Ramos (cell line): ENCODE measurements around the gene DEDD2.

Source experiments
- in situ Hi-C: fragments of 300-500 bp; cut with MboI; formaldehyde crosslinking; loops from one replicate; pipeline ENCODE4 v1.14.3; 2022; ENCODE audit warnings: low sequenced_read_pairs; ENCODE audit not compliant: unreplicated experiment

DEDD2 gene, protein sequence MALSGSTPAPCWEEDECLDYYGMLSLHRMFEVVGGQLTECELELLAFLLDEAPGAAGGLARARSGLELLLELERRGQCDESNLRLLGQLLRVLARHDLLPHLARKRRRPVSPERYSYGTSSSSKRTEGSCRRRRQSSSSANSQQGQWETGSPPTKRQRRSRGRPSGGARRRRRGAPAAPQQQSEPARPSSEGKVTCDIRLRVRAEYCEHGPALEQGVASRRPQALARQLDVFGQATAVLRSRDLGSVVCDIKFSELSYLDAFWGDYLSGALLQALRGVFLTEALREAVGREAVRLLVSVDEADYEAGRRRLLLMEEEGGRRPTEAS

DNA sequence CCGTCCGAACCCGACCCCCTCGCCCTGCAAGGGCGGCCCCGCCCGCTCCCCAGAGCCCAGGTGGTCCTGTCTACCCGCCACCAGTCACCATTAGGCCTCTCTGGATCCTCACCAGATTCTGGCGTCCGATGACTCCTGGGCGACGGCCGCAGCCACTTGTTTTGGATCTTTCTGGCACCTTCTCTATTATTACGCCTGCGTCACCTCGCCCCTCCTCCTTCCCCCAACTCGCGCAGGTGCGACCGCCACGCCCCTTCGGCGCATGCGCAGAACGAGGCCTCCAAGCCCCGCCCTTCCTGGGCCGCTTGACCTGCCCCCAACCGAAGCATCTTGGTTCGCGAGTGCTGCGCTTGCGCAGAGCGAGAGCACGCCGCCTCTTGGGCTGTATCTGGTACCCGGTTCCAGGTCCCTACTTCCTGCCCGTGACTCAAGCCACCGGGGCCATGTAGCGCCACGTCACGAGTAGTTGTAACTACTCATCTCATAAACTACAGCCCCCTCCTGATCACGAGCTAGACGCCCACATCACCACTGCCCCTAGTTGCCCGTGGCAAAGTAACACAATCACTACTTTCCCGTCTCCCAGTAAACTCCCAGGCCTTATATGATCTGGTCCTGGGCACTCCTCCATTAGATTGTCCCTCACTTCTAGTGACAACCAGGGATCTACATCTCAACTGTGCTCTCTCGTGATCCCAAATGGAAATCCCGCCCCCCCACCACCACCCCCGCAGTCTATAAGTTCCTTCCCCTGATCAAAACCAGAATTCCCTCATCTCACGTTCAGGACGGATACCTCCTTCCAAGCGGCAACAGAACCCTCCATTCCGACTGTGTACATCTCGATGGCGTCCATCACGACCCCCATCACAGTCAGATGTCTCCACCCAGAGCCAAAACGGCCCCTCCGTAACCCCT is at the start of gene DEDD2:
Gene DEDD2, minus strand, starts transcription at position 158 of the 918 bp plus-strand sequence. CDS start 670 bp downstream, outside the sequence.
- in situ Hi-C loops: no loop called here

DNA sequence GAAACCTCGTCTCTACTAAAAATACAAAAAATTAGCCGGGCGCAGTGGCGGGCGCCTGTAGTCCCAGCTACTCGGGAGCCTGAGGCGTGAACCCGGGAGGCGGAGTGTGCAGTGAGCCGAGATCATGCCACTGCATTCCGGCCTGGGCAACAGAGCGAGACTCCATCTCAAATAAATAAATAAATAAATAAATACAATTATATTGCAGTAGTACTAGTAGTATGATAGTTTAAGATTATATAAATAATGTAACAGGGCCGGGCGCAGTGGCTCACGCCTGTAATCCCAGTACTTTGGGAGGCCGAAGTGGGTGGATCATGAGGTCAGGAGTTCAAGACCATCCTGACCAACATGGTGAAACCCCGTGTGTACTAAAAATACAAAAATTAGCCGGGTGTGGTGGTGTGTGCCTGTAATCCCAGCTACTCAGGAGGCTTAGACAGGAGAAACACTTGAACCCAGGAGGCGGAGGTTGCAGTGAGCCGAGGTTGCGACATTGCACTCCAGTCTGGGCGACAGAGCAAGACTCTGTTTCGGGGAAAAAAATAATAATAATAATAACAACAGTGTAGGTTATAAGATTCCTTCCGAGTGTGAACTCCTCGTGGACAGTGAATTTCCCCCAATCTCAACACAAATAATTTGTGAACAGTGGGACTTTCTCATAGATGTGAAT is 49.6 kb upstream of the DEDD2 start:
- in situ Hi-C loops: loop anchor here (25.0 kb wide), 1 partner anchor 1480 kb away; the partner anchor contains the start of genes EGLN2, MIA and RAB4B

DNA sequence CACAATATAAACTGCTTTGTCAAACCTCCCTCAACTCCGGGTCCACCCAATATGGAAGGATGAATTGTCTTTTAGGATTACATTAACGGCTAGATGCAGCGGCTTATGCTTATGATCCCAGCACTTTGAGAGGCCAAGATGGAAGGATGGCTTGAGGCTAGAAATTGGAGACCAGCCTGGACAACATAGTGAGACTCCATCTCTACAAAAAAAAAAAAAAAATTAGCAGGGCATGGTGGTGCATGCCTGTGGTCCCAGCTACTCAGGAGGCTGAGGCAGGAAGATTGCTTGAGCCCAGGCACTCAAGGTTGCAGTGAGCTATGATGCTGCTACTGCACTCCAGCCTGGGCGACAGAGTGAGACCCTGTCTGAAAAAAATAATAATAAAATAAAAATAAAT is 48.6 kb upstream of the DEDD2 start:
- in situ Hi-C loops: loop anchor here (25.0 kb wide), 1 partner anchor 1479 kb away; the partner anchor contains the start of genes EGLN2, MIA and RAB4B

DNA sequence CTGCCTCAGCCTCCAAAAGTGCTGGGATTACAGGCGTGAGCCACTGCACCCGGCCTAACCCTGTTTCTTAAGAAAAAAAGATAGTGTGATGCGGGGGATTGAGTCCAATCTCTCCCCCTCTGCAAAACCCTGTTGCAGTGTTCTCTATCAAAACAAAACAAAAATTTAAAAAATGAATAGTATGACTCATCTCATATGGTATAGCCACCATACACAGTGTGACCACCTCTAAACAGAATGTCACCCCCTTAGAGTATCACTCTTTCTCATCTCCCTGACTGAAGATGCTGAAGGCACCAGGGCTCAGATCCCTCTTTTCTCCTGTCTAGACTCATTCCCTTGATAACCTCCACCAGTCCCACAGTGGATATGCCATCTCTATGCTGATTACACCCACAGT is 44.3 kb upstream of the DEDD2 start:
- in situ Hi-C loops: loop anchor here (25.0 kb wide), 1 partner anchor 1474 kb away; the partner anchor contains the start of genes EGLN2, MIA and RAB4B

DNA sequence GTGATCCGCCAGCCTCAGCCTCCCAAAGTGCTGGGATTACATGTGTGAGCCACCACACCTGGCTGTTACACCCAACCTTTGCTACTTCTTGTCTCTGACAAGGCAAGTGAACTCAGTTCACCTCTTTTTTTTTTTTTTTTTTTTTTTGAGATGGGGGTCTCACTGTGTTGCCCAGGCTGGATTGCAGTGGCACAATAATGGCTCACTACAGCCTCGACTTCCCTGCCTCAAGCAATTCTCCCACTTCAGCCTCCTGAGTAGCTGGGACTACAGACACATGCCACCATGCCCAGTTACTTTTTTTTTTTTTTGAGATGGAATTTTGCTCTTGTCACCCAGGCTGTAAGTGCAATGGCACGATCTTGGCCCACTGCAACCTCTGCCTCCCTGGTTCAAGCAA is 40.4 kb upstream of the DEDD2 start:
- in situ Hi-C loops: loop anchor here (25.0 kb wide), 1 partner anchor 1471 kb away; the partner anchor contains the start of genes EGLN2, MIA and RAB4B

DNA sequence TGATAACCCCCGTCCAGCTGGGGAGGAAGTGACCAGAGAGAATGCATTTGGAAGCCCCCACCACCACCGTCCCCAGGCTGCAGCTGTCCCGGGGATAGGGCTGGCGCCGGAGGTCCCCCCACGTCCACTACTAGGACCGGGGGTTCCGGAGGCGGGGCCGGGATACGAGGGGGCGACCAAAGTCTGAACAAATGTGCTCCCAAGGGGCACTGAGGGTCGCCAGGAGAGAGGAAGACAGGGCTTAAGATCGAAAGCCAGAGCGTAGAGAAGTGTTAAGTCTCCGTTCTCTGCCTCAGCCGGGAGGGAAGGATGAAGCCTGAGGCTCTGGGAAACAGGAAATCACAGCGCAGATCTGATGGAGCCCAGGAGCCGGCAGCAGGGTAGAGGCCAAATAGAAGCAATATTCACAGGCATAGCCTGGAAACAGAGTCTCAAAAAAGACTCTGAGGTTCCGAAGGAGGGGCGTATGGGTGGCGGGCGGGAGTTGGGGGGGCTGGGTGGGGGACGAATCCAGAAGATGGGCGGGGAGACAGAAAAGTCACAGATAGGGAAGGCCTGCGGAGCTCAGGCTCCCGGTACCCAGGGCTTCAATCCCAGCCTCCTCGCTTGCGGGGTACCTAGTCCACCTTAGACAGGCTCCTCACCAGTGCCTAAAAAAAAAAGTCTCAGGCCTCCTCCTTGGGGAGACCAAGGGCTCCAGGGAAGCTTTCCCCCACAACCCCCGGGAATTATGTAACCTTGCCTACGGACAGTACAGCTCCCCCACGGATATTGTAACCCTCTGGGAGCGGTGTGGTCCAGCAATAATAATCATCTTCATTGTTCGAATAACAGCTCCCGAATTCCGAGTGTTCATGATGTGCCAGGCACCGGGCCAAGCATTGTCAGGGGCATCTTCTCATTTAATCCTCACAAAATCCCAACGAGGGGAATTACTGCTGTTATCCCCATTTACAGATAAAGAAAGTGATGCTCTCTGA is 38.6 kb upstream of the DEDD2 start:
- in situ Hi-C loops: loop anchor here (25.0 kb wide), 1 partner anchor 1469 kb away; the partner anchor contains the start of genes EGLN2, MIA and RAB4B

DNA sequence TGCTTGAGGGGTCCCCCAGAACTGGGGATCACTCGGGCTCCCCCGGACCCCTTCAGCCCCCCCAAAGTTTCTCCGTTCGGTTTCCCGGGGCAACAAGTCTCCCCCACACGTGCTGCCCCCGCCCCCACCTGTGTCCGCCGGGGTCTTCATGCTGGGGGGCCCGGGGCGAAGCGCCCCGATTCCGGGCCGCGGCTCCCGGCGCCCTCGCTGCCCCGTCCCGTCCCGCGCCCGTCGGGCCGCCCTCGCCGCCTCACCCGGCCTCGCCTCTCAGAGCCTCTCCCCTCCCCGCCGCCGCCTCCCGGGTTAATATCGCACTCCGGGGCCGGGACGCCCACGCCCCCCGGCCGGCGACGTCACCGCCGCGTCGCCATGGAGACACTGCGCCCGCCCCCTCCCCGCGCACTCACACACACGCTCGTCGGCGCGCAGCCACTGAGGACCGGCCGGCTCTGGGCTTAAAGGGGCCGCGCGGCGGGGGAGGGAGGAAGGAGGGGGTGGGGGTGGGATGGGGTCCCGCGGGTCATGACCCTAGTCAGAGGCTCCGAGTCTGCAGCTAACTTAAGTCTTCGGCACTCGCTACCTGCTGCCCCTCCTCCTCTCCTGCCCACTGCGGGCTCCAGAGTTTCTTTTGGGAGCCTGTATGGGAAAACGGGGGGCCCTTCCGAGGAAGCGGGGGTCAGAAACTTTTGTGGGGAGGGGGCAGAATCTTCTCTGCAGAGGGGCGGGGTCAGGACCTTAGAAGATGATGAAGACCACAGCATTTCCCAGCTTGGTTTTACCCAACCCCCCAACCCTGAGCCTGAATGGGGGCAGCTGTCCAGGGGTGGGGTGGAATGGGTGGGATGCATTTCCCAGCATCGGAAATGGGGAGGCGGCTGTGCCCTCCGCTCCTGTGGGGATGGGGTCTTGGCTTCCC is 37.6 kb upstream of the DEDD2 start, which contains the start of gene ERF:
Gene ERF, minus strand, starts transcription at position 279 of the 916 bp plus-strand sequence. Its CDS starts 129 bp downstream, at position 150.
- in situ Hi-C loops: loop anchor here (25.0 kb wide), 1 partner anchor 1468 kb away; the partner anchor contains the start of genes EGLN2, MIA and RAB4B

DNA sequence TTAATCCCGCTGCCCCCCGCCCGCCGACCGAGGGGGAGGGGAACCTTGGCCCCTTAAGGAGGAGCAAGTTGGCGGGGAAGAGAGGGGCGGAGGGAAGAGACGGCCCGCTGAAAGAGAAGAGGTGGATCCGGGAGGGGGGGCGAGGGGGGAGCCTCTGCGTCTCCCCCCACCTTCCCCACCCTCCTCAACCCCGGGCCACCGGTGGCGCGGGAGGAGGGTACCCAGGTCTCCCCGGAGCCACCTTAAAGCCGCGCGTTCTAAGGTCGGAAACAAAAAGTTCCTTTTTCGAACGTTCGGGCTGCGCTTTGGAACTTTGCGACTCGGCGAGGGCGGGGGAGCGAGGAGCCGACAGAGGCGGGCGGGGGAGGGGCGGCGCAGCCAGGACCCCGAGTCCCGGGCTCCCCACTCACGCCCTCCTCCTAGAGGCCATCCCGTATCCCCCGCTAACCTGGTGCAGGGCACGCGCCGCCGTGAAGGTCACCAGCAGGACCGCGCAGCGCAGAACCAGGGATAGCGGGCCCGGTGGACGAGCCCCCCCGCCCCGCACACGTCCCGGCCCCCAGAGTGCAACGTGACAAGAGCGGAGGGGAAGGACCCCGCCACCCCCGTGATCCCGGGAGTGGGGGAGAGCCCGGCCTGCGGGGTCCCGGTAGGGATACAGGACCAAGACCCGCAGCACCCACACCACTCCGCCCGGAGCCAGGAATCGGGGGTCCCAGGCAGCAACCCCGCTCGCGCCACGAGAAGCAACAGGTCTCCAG is 36.8 kb upstream of the DEDD2 start:
- in situ Hi-C loops: loop anchor here (25.0 kb wide), 1 partner anchor 1467 kb away; the partner anchor contains the start of genes EGLN2, MIA and RAB4B

DNA sequence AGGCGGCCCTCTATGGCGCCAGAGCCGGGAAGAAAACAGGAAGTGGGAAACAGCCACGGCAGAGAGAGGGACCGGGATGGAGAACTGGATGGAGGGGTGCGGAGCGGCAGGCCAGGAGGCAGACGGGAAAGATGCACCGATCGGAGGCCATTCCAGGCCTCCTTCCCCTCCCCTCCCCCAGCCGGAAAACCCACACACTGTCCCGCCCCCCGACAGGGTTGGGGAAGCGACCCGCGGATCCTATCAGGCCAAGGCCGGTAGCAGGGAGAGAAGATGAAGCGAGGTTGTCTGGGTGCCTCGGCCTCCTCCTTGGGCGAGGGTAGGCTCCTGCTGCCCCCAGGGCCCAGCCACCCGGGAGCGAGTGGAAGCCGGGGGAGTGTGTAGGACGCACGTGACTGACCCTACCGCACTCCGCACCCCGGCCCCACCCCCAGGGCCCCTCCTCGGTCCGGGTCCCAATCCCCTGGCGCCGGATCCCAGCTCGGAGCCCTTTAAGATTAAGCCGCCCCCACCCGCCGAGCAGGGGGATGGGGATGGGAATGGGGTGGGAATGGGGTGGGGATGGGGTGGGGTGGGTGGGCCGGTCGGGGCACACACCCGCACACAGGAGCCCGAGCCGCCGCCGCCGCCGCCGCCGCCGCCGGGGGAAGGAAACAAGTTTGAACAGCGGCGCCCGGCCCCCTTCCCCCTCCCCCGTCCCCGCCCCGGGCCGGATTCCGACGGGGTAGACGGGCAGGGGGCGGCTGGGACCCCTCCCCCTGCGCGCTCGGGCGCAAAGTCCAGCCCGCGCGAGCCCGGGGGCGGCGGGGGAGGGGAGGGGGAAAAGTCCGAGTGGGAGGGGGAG is 36.0 kb upstream of the DEDD2 start:
- in situ Hi-C loops: loop anchor here (25.0 kb wide), 1 partner anchor 1466 kb away; the partner anchor contains the start of genes EGLN2, MIA and RAB4B

DNA sequence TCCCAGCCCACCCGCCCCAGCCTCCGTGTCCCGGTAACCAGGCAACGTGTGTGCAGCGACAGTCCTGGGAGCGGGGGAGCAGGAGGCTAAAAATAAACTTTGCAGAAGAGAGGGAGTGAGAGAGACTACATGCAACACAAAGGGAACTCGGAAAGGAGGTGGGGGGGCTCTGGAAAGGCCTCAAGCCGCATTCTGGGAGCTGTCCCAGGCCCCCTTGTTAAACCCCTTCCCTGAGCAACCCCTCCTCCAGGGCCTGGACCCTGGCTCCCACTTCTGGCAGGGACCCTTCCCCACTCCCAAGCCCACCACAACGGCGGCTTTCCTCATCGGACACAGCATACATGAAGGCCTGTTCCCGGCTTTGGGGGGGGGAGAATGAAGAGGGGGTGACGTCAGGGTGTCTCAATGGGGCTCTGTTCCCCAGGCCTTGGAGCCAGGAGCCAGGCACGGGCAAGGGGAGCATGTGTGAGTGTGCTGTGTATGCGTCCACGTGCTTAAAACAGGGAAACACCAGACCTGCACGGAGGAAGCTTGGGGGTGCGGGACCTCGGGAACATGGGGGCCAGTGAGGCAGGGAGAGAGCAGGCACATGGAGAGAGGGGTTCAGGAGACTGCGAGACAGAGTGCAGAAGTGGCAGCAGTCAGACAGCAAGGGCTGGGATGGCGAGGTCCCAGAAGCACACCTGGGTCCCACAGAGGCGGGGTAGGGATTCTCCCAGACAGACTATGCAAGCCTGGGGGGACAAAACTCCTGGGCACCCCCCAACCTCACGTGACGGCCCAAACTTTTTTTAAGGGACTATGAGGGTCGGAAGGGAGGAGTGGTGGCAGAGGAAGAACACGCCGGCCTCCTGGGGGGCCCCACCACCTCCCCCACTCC is 35.1 kb upstream of the DEDD2 start:
- in situ Hi-C loops: loop anchor here (25.0 kb wide), 1 partner anchor 1465 kb away; the partner anchor contains the start of genes EGLN2, MIA and RAB4B

DNA sequence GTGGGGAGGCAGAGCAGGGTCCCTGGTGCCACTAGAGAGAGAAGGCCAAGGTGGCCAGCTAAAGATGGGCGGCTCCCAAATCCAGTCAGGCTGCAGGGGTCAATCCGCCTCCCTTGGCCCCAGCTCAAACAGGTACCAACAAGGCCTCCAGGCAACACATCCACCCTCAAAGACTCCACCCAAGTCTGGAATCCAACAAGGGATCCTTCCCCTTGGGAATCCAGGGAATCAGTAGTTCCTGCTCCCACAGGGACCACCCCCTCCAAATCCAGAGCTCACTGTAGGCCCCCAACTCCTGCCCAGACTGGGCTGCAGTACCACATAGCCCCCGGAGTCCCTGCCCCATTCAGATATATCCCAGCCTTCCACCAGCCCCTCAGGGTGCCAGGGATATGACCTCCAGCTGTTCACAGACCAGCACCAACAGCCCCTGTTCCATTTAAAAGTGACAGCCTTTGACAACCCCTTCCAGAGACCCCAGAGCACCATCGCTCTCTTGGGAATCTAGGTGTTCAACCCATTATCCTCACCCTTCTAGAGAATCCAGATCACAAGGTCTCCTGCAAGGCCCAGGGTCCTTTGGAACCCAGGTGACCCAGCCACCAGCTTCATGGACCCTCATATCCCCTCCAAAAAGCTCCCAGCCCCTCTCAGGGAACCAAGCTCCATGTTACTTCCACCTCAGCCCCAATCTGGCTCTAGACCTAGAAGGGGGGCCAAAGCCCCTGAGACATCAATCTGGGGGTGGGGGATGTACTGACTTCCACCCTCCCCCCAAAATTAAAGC is 34.3 kb upstream of the DEDD2 start:
- in situ Hi-C loops: loop anchor here (25.0 kb wide), 1 partner anchor 1464 kb away; the partner anchor contains the start of genes EGLN2, MIA and RAB4B

DNA sequence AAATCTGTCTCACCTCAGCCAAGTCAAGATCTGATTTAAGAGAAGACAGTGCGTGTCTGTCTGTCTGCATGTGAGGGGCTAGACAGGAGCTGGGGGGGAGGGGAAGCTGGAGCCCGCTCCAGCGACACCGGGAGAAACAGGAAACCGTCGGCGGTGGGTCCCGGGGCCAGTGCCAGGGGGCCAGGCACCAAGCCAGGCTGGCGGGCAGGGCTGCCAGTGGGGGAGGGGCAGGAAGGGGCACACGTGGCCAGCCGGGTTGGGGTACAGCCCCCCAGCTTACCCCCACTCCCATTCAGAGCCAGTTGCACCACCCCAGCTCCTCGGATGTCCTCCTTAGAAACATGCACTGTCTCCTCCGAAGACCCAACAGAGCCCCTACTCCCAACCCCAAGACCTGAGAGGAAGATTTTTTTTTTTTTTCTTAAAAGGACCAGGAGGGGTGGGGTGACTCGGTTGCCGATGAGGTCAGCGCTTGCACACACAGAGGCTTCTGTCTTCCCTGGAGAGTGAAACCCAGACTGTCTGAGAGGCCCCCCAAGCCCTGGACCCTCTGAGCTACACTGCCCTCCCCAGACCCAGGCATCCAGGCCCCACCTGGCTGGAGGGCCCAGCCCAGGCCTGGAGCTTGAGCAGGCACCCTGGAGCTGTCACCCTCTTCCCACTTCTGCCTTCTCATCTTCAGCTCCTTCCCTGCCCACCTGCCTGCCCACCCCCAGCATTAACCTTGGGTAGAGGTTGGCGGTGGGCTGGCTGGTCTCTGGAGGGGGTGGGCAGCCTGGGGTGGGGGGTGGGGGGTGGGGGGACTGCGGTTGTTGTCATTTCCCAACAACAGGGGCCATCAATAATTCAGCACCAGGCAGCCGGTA is 33.4 kb upstream of the DEDD2 start:
- in situ Hi-C loops: loop anchor here (25.0 kb wide), 1 partner anchor 1464 kb away; the partner anchor contains the start of genes EGLN2, MIA and RAB4B

DNA sequence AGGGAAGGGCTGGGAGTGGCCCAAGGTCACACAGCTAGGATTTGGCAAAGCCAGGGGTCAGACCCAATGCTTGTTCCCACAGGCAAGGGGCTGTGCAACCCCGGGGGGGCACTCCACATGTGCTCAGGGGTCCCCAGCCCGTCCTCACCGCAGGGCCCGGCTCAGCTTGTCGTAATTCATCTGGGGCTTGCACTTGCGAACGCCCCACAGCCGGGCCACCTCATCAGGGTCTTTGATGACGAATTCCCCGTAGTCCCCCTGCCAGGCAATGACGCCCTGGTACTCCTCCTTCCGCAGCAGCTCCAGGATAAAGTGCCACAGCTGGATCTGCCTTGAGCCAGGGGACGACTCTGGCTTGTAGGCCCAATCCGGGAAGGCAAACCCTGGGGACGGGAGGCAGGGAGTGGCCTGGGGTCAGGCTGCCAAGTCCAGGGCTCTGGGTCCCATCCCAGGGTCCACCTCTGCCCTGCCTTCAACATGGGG is 32.7 kb upstream of the DEDD2 start:
- in situ Hi-C loops: loop anchor here (25.0 kb wide), 1 partner anchor 1463 kb away; the partner anchor contains the start of genes EGLN2, MIA and RAB4B
